Common myeloid progenitor, CD34-positive (primary cell): ENCODE data around the gene GPR63.

Experiments
- CTCF ChIA-PET: fragments of 350-600 bp; sonication (Branson Sonifier 250); formaldehyde crosslinking; loops from one replicate; lab custom pipeline; 2021; ENCODE audit warnings: antibody characterized with exemption; lab: Charles Lee
- POLR2A ChIA-PET: fragments of 350-600 bp; sonication (Branson Sonifier 250); formaldehyde crosslinking; loops from one replicate; lab custom pipeline; 2021; ENCODE audit warnings: antibody characterized with exemption; lab: Charles Lee
- DNase-seq, 3 donors: peaks; one replicate each; pipeline versions ENCODE4 v3.0.0 to v3.0.0-alpha.2; 2013
- H3K27ac ChIP-seq, 2 experiments: 1 replicate in 1 of 2; 2 replicates in 1 of 2; pipeline ENCODE4 v1.7.0; 2013; ENCODE audit warnings: inconsistent platforms in 2 of 2, low read length in 2 of 2, mild to moderate bottlenecking in 2 of 2, low read depth in 1 of 2, moderate library complexity in 1 of 2; ENCODE audit not compliant: severe bottlenecking in 2 of 2, insufficient read depth in 1 of 2, poor library complexity in 1 of 2
- H3K27me3 ChIP-seq, 5 experiments: replicated peaks in 2 of 5; 1 replicate in 3 of 5; 2 replicates in 2 of 5; pipeline versions ENCODE4 v1.6.1 to v1.7.0; 2013; ENCODE audit warnings: low read length in 4 of 5, mild to moderate bottlenecking in 2 of 5, moderate library complexity in 2 of 5, inconsistent platforms in 1 of 5; ENCODE audit not compliant: insufficient read depth in 5 of 5, control insufficient read depth in 4 of 5
- H3K36me3 ChIP-seq, 4 experiments: 1 replicate in 2 of 4; 2 replicates in 2 of 4; pipeline versions ENCODE4 v1.6.1 to v1.7.0; 2013; ENCODE audit warnings: low read length in 3 of 4, control low read depth in 1 of 4, mild to moderate bottlenecking in 1 of 4; ENCODE audit not compliant: control insufficient read depth in 4 of 4, insufficient read depth in 4 of 4
- H3K4me1 ChIP-seq, 4 experiments: 1 replicate in 3 of 4; 2 replicates in 1 of 4; pipeline versions ENCODE4 v1.6.1 to v1.7.1; 2013; ENCODE audit warnings: low read length in 3 of 4, mild to moderate bottlenecking in 3 of 4, control low read depth in 1 of 4, inconsistent platforms in 1 of 4, moderate library complexity in 1 of 4; ENCODE audit not compliant: control insufficient read depth in 4 of 4, insufficient read depth in 4 of 4; ENCODE audit errors: control extremely low read depth in 1 of 4
- H3K4me3 ChIP-seq, 7 experiments: 1 replicate in 4 of 7; 2 replicates in 3 of 7; pipeline versions ENCODE4 v1.5.1 to v1.7.0; 2013; ENCODE audit warnings: mild to moderate bottlenecking in 7 of 7, low read length in 6 of 7, moderate library complexity in 6 of 7, inconsistent platforms in 2 of 7, low read depth in 2 of 7, control low read depth in 1 of 7; ENCODE audit not compliant: insufficient read depth in 4 of 7, control insufficient read depth in 1 of 7; ENCODE audit errors: extremely low read depth in 1 of 7
- H3K9me3 ChIP-seq, 5 experiments: 1 replicate in 4 of 5; 2 replicates in 1 of 5; pipeline versions ENCODE4 v1.6.1 to v1.7.1; 2013; ENCODE audit warnings: low read length in 4 of 5, mild to moderate bottlenecking in 2 of 5, inconsistent platforms in 1 of 5, low read depth in 1 of 5, moderate library complexity in 1 of 5; ENCODE audit not compliant: control insufficient read depth in 4 of 5, insufficient read depth in 2 of 5; ENCODE audit errors: control extremely low read depth in 1 of 5
- WGBS: methylation state at CpG from one replicate; pipeline ENCODE4 v1.1.5; 2013; ENCODE audit not compliant: insufficient coverage; 5-methylcytosine and 5-hydroxymethylcytosine counted together

The GPR63 gene

GRCh38 chr6:96766769-96767168 is 70.5 kb downstream of the GPR63 start:
- ChIA-PET CTCF (no interaction called here), POLR2A (no interaction called here)
- Histone ChIP-seq H3K9me3 (no peaks in the 10 kb centered on the region), H3K4me3 (no peak overlapping the region), H3K27me3 (no peaks in the 10 kb centered on the region), H3K27ac (no peak overlapping the region), H3K4me1 (no peaks in the 10 kb centered on the region), H3K36me3 (no peaks in the 10 kb centered on the region)
- DNase-seq, result no peak

GRCh38 chr6:96762599-96762998 is 74.7 kb downstream of the GPR63 start:
- DNase-seq, result no peak
- H3K36me3 ChIP-seq, result no peaks in the 10 kb centered on the region
- ChIA-PET CTCF (no interaction called here), POLR2A (no interaction called here)
- no peaks in the 10 kb centered on the region for H3K27me3 ChIP-seq
- 94% methylated on average over 6 of the region's 6 CpGs for WGBS
- no peak overlapping the region for H3K4me3 ChIP-seq
- no peak overlapping the region for H3K27ac ChIP-seq
- no peaks in the 10 kb centered on the region for H3K4me1 ChIP-seq
- no peaks in the 10 kb centered on the region for H3K9me3 ChIP-seq

- peaks cover 0 to 2% (median 0%) of the 10 kb centered on the region in 5 experiments for H3K27me3 ChIP-seq
- H3K4me3 ChIP-seq, result no peak overlapping the region
- over 99% methylated on average over 11 of the region's 12 CpGs for WGBS
- H3K27ac ChIP-seq, result no peak overlapping the region
- H3K36me3 ChIP-seq, result no peaks in the 10 kb centered on the region
- ChIA-PET CTCF (no interaction called here), POLR2A (no interaction called here)
- no peak for DNase-seq
- no peaks in the 10 kb centered on the region for H3K4me1 ChIP-seq
- no peaks in the 10 kb centered on the region for H3K9me3 ChIP-seq
These were observed 75.5 kb downstream of the GPR63 start for GRCh38 chr6:96761794-96762193.

- POLR2A ChIA-PET, result no interaction called here
- Histone ChIP-seq H3K36me3 (no peaks in the 10 kb centered on the region), H3K27ac (no peak overlapping the region), H3K4me1 (no peaks in the 10 kb centered on the region), H3K9me3 (no peaks in the 10 kb centered on the region), H3K4me3 (no peak overlapping the region), H3K27me3 (peaks cover 0 to 2% (median 0%) of the 10 kb centered on the region in 5 experiments)
- DNase-seq, result no peak
- 90% methylated on average over 4 of the region's 4 CpGs for WGBS
- CTCF ChIA-PET, result no interaction called here
These were observed 77.1 kb downstream of the GPR63 start for GRCh38 chr6:96760153-96760687.

- WGBS, result 100% methylated on average over 1 of the region's 3 CpGs
- Histone ChIP-seq H3K27ac (no peak overlapping the region), H3K36me3 (no peaks in the 10 kb centered on the region), H3K27me3 (peaks cover 0 to 2% (median 0%) of the 10 kb centered on the region in 5 experiments), H3K9me3 (no peaks in the 10 kb centered on the region), H3K4me1 (no peaks in the 10 kb centered on the region), H3K4me3 (no peak overlapping the region)
- CTCF ChIA-PET, result no interaction called here
- POLR2A ChIA-PET, result no interaction called here
- peak in 2 of 3 donors; percentile 1 to 21 for DNase-seq
These were observed 82.2 kb downstream of the GPR63 start for GRCh38 chr6:96755096-96755495.

- no peak overlapping the region for H3K27ac ChIP-seq
- no peaks in the 10 kb centered on the region for H3K36me3 ChIP-seq
- H3K4me3 ChIP-seq, result no peak overlapping the region
- ChIA-PET CTCF (no interaction called here), POLR2A (no interaction called here)
- WGBS, result 100% methylated on average over 4 of the region's 6 CpGs
- no peaks in the 10 kb centered on the region for H3K9me3 ChIP-seq
- no peaks in the 10 kb centered on the region for H3K27me3 ChIP-seq
- DNase-seq, result no peak
- H3K4me1 ChIP-seq, result no peaks in the 10 kb centered on the region
These were observed 87.4 kb downstream of the GPR63 start for GRCh38 chr6:96749891-96750290.
